Loucy (cell line): ENCODE measurements around the gene THAP7.

ENCODE experiments used
- CTCF ChIP-seq: fragments of 200-600 bp; sonication (generic); conservative IDR thresholded peaks from 2 replicates; pipeline ENCODE4 v1.5.1; 2014; ENCODE audit warnings: mild to moderate bottlenecking, antibody characterized with exemption, low read length
- EZH2phosphoT487 ChIP-seq: fragments of 200-600 bp; IDR thresholded peaks from 2 replicates; pipeline ENCODE4 v1.6.1; 2018; ENCODE audit warnings: antibody characterized with exemption, mild to moderate bottlenecking, moderate library complexity, borderline replicate concordance

DNA sequence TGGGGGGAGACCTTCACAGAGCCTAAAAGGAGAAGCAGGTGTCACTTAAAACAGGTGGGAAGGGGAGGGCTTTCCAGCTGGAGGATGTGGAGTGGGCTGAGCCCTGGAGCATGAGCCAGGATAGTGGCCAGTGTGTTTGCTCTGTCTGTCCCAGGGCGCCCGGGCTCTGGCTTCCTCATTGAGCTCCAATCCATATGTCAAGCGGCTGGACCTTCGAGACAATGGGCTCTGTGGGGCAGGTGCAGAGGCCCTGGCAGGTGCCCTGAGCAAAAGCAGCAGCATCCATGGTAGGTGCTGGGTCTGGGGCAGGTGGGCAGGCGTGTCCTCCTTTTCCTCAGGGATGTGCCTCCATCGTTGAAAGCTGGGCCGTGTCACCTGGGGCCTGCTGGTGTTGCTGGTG, 45.8 kb upstream of the THAP7 start:
- TF ChIP-seq CTCF (no peak), EZH2phosphoT487 (no peak)
